Measurements from ENCODE around the gene ADGRL1. TPM values are rescaled to one million over a fixed set of nuclear protein-coding genes. Genes with fewer than 3 reads are reported as not detected.

ADGRL1 gene
- total RNA-seq, 4 donors from 2014 or later: 20.8 to 55.1 (median 32.6) TPM

GRCh38 chr19:14159059-14159458, 46.9 kb downstream of the ADGRL1 start:
- no CpG with 5 or more reads among the region's 12 CpGs for WGBS

DNA sequence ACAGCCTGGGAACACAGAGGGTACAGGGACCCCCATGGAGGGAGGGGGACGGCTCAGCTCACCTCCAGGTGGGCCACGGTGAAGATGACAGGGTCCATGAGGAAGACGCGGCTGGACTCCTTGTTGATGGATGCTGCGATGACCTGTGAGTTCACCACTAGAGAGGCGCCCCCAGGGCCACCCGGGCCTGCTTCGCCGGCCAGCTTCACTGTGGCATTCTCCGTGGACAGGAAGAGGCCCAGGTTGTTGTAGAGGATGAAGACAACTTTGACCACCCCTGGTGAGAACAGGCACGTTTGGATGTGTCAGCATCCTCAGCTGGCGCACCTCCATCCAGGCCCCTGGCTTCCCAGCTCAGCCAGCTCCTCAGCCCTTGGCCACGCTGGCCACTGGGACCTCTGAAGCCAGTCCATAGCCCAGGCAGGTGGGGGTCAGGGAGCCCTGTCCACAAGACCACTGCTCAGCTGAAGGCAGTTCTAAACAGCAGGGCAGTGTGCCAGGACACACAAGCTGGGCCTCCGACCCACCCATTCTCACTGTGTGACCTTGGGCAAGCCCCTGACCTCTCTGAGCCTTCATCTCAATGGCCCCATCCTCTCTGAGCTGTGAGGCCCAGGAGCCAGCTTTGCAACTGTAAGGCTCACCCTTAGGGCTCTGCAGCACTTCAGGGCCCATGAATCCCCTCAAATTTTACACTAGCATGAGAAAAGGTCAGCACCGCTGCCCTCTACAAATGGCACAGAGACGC, 47.5 kb downstream of the ADGRL1 start:
- Histone ChIP-seq H3K27me3 (no peaks in the 10 kb centered on the region), H3K4me3 (no peak overlapping the region), H3K36me3 (peaks cover 30 to 95% (median 68%) of the 10 kb centered on the region in 4 donors), H3K4me1 (no peaks in the 10 kb centered on the region), H3K27ac (replicated peaks in 1 of 4) (no peak overlapping the region), H3K9me3 (no peaks in the 10 kb centered on the region)
- intact Hi-C loops (cut with DNase I): no loop called here
- TF ChIP-seq EP300 (IDR thresholded peaks at IDR 0.05): no peak
- TF ChIP-seq POLR2AphosphoS5 (IDR thresholded peaks at IDR 0.05): no peak
- TF ChIP-seq CTCF (IDR thresholded peaks at IDR 0.05): no peak
- no peak for TF ChIP-seq POLR2A (IDR thresholded peaks at IDR 0.05; ENCODE audit: low read depth)
- DNase-seq (ENCODE audit: extremely low spot score): no peak
- 90% methylated on average over 10 of the region's 16 CpGs for WGBS

More at GRCh38 chr19:14159059-14159458, 46.9 kb downstream of the ADGRL1 start:
- no peaks in the 10 kb centered on the region for H3K9me3 ChIP-seq
- peaks cover 30 to 93% (median 69%) of the 10 kb centered on the region in 4 donors for H3K36me3 ChIP-seq
- no peak overlapping the region for H3K4me3 ChIP-seq
- intact Hi-C loops (cut with DNase I): no loop called here
- TF ChIP-seq EP300 (IDR thresholded peaks at IDR 0.05): no peak
- H3K27ac ChIP-seq (replicated peaks in 1 of 4): no peak overlapping the region
- H3K27me3 ChIP-seq: no peaks in the 10 kb centered on the region
- DNase-seq (ENCODE audit: extremely low spot score): no peak
- H3K4me1 ChIP-seq: no peaks in the 10 kb centered on the region

DNA sequence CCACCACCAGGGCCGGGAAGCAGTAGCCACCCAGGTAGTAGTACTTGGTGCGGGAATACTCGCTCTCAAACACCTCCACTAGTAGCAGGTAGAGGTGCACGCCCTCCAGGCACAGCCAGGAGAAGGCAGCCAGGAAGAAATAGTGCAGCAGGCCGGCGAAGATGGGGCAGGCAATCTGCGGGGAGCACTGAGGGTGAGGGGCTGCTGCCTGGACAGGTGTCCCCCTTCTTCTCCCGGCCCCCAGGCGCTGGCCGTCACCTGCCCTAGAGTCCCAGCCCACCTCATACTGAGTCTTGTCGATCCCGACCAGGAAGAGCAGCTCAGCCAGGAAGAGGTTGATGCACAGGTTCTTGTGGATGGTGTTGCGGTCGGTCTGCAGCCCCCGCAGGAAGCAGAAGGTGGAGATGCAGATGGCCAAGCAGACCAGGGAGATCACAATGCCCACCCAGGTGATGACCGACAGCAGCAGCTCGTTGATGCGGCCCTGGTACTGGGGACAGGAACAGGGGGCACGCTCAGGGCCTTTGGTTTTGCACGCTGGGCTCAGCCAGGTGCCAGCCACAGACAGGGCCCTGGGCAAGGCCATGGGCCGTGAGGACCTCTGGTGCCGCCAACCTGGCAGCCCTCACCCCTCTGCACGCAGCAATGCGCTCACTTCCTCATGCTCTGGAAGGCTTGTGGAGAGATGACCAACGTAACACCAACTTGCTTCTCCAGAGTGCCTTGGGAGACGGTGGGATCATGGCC, 48.8 kb downstream of the ADGRL1 start:
- Histone ChIP-seq H3K9me3 (no peaks in the 10 kb centered on the region), H3K4me3 (no peak overlapping the region), H3K36me3 (peaks cover 30 to 90% (median 67%) of the 10 kb centered on the region in 4 donors), H3K27ac (replicated peaks in 1 of 4) (no peak overlapping the region), H3K27me3 (no peaks in the 10 kb centered on the region), H3K4me1 (no peaks in the 10 kb centered on the region)
- no peak for TF ChIP-seq POLR2A (IDR thresholded peaks at IDR 0.05; ENCODE audit: low read depth)
- no peak for DNase-seq (ENCODE audit: extremely low spot score)
- 94% methylated on average over 16 of the region's 26 CpGs for WGBS
- intact Hi-C loops (cut with DNase I): no loop called here

DNA sequence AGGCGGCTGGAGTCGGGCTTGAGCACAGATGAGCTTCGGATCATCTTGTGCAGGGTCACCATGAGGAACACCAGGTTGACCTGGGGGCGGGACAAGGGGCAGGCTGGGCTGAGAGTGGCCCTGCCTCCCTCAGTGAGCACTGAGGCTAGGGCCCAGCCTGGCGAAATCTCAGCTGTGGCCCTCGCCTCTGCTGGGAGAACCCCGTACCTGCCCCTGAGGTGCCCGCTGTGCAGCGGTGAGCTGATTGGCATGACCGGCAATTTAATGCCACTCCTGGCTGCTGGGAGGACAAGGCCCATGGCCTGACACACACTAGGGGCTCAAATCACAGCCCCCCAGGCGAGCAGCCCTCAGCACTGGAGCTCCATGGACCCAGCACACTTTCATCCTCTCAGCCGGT, 49.8 kb downstream of the ADGRL1 start:
- TF ChIP-seq POLR2A (IDR thresholded peaks at IDR 0.05; ENCODE audit: low read depth) (no peak), EP300 (IDR thresholded peaks at IDR 0.05) (no peak)
- H3K4me1 ChIP-seq: no peaks in the 10 kb centered on the region
- H3K4me3 ChIP-seq: no peak overlapping the region
- H3K27me3 ChIP-seq: no peaks in the 10 kb centered on the region
- DNase-seq (ENCODE audit: extremely low spot score): no peak
- 90% methylated on average over 5 of the region's 12 CpGs for WGBS
- peaks cover 34 to 90% (median 68%) of the 10 kb centered on the region in 4 donors for H3K36me3 ChIP-seq
- no peaks in the 10 kb centered on the region for H3K9me3 ChIP-seq
- H3K27ac ChIP-seq (replicated peaks in 1 of 4): no peak overlapping the region
- intact Hi-C loops (cut with DNase I): no loop called here

- intact Hi-C loops (cut with DNase I): no loop called here
- 92% methylated on average over 17 of the region's 17 CpGs for WGBS
- peaks cover 4 to 7% (median 6%) of the 10 kb centered on the region in 4 donors for H3K4me1 ChIP-seq
- no peak for DNase-seq (ENCODE audit: extremely low spot score)
- H3K27me3 ChIP-seq: no peaks in the 10 kb centered on the region
- H3K36me3 ChIP-seq: peaks cover 34 to 92% (median 70%) of the 10 kb centered on the region in 4 donors
- H3K9me3 ChIP-seq: no peaks in the 10 kb centered on the region
- no peak for TF ChIP-seq POLR2A (IDR thresholded peaks at IDR 0.05; ENCODE audit: low read depth)
- TF ChIP-seq POLR2AphosphoS5 (IDR thresholded peaks at IDR 0.05): no peak
- TF ChIP-seq CTCF (IDR thresholded peaks at IDR 0.05): no peak
- TF ChIP-seq EP300 (IDR thresholded peaks at IDR 0.05): no peak
- H3K4me3 ChIP-seq: no peak overlapping the region
- H3K27ac ChIP-seq (replicated peaks in 1 of 4): no peak overlapping the region
Observed at GRCh38 chr19:14155371-14155770, 50.6 kb downstream of the ADGRL1 start.

DNA sequence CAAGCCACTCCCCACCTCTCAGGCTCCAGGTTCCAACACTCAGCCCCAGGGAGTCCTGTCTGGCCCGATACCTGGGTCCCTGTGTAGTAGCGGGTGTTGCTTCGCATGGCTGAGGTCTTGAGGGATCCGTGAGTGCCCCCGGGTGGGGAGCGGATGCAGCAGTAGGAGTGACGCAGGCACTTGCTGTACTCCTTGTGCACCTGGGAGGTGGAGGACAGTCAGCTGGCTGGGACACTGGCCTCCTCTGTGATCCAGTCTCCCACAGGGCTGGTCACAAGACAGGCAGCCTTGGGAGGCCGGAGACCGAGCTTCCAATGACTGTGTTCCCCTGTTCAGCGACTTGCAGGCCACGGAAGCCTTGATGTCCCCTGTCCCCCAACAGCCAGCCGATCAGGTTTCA, 53.3 kb downstream of the ADGRL1 start:
- no peak for DNase-seq (ENCODE audit: extremely low spot score)
- H3K4me1 ChIP-seq: peaks cover 27 to 32% (median 32%) of the 10 kb centered on the region in 4 donors
- H3K9me3 ChIP-seq: no peaks in the 10 kb centered on the region
- intact Hi-C loops (cut with DNase I): no loop called here
- H3K27me3 ChIP-seq: no peaks in the 10 kb centered on the region
- no peak overlapping the region for H3K4me3 ChIP-seq
- peaks cover 30 to 65% (median 53%) of the 10 kb centered on the region in 4 donors for H3K36me3 ChIP-seq
- no peak overlapping the region for H3K27ac ChIP-seq (replicated peaks in 1 of 4)
- TF ChIP-seq EP300 (IDR thresholded peaks at IDR 0.05): no peak
- no peak for TF ChIP-seq POLR2AphosphoS5 (IDR thresholded peaks at IDR 0.05)
- no peak for TF ChIP-seq CTCF (IDR thresholded peaks at IDR 0.05)
- no peak for TF ChIP-seq POLR2A (IDR thresholded peaks at IDR 0.05; ENCODE audit: low read depth)
- WGBS: 90% methylated on average over 12 of the region's 12 CpGs

All from esophagus muscularis mucosa (tissue), 4 donors.